Stimulated activated CD4-positive, alpha-beta T cell treated with anti-CD3 and anti-CD28 coated beads, TNF-alpha, amount 100 ng/mL, for 1 hour (primary cell): ENCODE data around the gene APOC1.

Experiments
- DNase-seq, 3 donors: peaks; one replicate each; pipeline ENCODE4 v3.0.0-alpha.2; 2020; ENCODE audit warnings: low read depth in 3 of 3, low spot score in 1 of 3

APOC1 gene

DNA sequence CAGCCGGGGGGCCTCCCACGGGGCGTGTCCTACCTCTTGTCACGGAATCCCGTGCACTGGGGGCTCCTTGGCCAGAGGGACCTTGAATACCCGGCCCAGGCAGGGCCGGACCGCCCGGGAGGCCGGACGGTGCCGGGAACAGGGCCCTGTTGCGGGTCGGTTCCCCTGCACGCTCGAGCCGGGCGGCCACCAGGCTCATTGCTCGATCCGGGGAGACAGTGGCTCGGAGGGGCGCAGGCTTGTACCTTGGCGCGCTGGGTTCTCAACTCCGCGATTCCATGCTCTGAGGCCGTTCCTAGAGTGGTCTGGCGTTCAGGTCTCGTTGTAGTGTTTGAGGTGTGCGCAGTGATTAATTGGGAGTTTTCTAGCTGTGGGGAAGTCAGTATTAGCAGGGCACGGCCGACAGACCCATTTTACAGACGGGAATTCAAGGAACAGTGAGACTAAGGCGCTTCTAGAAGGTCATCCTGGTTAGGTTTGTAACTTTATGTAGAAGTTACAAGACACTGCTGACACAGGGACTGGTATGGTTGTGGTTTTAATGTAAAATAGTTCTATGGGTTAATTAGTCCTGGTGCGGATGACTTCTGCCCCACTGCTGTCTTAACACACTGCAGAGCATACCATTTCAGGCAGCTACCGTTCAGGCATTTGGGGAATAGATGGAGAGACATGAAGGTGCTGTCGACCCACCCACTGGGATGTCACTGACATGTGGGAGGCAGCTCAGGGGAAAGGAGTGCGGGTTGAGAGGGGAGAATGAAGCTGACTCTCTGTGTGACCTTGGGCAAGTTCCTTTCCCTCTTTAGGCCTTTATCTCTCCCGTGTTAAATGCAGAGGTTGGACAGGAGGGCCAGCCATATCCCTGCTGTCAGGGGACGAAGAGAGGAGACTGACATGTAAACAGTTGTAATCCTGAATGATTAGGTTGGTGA, 41.4 kb downstream of the APOC1 start:
- DNase-seq: no peak

DNA sequence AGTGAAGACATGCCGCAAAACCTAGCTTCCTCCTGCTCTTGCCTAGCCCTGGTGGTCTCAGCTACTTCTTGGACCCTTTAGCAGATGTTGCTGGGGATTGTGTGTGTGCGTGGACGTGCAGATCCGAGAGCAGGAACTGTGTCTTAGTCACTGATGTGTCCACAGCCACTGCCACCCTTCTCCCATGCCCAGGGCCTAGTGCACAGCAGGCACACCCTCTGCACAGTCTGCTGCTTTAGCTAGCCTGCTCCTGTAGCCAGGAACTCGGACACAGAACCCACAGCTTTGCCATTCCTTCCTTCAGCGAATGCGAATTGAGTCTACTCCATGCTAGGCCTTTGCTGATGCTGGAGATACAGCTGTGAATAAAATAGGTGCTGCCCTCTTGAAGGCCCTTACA, 43.1 kb downstream of the APOC1 start:
- no peak for DNase-seq

DNA sequence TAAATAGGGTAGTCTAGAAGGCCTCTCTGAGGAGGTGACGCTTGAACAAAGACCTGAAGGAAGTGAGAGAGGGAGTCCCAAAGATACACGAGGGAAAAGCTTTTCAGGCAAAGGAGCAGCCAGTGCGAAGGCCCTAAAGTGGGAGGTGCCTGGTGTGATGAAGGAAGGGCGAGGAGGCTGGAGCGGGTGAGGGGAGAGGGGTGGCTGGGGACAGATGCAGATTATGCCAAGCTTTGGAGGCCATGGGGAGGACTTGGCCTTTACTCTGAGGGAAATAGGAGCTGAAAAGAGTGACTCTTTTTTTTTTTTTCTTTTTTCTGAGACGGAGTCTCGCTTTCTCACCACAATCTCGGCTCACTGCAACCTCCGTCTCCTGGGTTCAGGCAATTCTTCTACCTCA, 43.7 kb downstream of the APOC1 start:
- DNase-seq: no peak

DNA sequence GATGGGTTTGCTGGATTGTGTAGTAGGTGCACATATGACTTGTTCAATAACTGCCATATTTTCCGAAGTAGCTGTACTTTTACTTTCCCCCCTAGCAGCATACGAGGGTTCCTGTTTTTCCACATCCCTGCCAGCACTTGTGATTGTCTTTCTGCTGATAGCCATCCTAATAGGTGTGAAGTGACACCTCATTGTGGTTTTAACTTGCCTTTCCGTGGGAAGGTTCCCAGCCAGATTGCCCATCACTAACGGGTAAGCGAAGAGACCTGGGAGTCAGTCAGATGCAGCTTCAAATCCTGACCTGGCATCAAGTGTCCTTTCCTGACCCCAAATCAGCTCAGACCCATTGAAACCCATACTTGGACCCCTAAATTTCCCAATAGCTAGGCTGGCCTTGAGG, 45.3 kb downstream of the APOC1 start:
- DNase-seq: no peak

DNA sequence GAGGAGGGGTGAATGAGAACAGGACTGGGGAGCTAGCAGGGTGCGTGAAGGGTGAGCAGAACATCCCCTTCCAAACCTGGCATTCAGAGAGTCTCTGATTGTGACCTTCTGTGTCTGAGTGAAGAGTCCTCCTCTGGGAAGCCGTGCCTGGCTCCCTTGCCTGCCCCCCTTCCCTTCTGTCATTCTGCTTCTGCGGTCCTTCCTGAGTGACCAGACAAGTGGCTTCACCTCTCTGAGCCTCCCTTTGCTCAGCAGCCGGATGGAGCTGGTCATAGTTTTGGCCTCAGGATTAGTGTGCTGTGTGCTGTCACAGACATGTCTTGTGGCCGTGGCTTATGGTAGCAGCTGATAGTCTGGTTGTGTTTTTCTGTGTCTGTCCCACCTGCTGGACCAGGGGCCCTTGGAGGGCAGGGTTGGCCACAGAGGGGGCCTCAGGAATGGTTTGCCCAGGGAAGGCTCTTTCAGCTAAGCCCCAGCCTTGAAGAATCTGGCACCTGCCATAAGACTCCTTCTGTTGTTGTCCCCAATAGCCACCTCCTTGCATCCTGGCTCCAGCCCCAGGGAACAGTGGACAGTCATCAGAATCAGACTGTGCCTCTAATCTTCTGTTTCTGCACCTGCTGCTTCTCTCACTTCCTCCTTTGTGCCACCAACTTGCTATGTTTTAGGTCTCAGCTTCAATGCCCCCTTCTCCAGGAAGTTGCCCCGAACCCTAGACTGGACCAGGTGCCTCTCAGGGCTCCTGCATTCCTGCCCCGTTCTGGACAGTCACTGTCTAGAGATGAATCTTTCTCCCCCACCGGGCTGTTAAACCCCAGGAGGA, 46.7 kb downstream of the APOC1 start:
- no peak for DNase-seq

DNA sequence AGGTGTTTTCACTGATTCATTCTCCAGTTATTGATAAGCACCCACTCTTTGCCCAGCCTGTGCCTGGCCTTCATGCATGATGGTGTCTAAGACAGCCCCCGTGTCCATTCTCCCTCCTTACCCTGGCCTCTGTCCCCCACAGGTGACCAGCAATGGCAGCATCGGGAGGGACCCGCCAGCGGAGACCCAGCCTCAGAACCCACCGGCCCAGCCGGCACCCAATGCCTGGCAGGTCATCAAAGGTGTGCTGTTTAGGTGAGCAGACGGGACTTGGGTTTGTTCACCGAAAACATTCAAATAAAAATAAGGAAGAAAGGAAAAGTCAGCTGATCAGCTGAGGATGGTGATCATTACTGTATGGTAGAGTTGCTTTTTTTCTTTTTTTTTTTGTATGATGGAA, 47.4 kb downstream of the APOC1 start:
- DNase-seq: no peak

DNA sequence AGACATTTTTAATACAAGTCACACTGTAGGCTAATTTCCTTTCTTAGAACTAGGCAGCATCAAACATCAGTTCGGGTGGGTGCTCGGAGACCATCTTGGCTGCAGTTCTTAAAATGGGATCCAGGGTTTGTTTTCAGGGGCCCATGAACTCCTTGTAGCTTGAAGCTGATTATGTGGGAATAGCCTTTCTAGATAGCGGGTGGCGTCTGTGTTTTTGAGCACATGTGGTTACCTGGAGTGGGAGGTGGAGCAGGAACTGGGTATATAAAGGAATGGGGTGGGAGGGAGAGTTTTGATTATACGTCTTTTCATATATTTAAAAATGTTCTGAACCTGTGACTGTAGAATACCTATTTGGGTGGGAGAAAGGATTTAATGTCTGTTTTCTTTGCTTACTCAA, 53.7 kb downstream of the APOC1 start:
- no peak for DNase-seq

DNA sequence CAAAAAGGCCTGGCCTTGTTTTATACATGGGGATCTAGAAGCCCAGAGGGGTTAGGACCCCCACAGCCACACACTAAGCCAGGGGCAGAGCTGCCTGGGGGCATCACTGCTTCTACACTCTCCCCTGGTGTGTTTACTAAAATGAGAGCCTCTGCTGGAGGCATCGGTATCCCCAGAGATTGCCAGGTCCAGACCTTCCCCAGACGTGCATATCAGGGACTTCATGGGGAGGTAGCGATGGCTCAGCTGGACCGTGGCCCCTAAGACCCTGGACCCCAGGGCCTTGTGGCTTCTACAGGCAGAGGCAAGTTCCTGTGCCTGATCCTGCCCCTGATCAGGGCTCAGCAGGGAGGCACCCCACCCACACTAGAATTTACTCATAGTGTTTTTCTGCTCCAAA, 54.3 kb downstream of the APOC1 start:
- DNase-seq: no peak
